ENCODE measurements around the gene HSCB. TPM values are rescaled to one million over a fixed set of nuclear protein-coding genes. Genes with fewer than 3 reads are reported as not detected.
"Not testable (repeated sequence)": the region's sequence is repeated elsewhere in the genome, so short reads cannot be mapped to it uniquely, and the experiment has no call there.

Gene HSCB, protein sequence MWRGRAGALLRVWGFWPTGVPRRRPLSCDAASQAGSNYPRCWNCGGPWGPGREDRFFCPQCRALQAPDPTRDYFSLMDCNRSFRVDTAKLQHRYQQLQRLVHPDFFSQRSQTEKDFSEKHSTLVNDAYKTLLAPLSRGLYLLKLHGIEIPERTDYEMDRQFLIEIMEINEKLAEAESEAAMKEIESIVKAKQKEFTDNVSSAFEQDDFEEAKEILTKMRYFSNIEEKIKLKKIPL
- 8.5 TPM for total RNA-seq

GRCh38 chr22:28741785-28742561 lies at the start of gene HSCB, which contains the start of gene CHEK2:
HSCB (plus strand) TSS chr22:28742039; CDS start chr22:28742096, 57 bp downstream.
CHEK2 (minus strand) TSS chr22:28741820; CDS start chr22:28734721, 7,099 bp downstream.
- peak; percentile 97 for DNase-seq

GRCh38 chr22:28693041-28693760 lies 48.6 kb upstream of the HSCB start:
- not testable (repeated sequence) for DNase-seq

DNA sequence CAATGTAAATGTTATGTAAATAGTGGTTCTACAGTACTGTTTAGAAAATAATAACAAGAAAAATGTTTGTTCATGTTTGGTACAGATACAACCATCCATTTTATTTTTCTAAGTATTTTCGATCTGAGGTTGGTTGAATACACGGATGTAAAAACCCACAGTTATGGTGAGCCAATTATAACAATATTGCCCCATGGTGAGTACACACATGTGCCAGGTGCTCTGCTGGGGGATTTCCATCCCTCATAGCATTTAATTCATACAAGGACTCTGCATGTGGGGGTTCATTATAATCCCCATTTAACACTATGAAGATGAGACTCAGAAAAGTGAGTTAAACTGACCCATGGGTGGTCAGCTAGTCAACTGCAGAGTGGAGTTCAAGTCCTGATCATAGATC lies 38.9 kb upstream of the HSCB start:
- no peak for DNase-seq

- no peak for DNase-seq
Observed at GRCh38 chr22:28703436-28703835, 38.4 kb upstream of the HSCB start.

DNA sequence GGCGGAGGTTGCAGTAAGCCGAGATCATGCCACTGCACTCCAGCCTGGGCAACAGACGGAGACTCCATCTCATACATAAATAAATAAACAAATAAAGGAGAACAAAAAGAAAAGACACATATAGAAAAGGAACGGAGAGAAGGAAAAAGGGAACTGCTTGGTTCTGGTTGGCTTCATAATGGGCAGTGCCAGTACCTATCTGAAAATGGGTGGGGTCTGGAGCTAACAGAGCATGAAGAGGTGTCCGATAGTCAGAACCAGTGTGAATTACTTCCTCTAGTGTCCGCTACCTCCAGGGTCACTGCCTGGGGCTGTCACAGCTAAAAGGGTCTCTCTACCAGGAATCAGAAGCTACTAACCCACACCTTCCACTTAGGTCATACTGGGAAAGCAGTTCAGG lies 35.0 kb upstream of the HSCB start:
- no peak for DNase-seq

GRCh38 chr22:28710107-28710506 lies 31.7 kb upstream of the HSCB start:
- no peak for DNase-seq

- peak; percentile 60 for DNase-seq
Observed at GRCh38 chr22:28710576-28711191, 31.2 kb upstream of the HSCB start.

DNA sequence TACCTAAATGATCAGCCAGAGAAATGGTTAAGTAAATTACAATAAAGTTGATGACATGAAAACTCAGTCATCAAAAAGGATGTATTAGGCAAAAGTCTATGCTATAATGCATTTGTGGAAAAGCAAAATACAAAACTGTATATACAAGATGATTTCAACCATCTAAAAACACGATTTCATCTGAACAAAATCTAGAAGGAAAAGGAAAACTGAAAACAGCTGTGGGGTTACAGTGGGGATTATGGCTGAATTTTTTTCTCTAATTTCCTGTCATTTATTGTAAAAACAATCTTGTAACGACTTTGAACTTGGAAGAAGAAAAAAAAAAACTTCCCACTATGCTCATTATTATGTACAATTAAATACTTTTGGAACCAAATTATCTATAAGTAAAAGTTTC lies 30.5 kb upstream of the HSCB start:
- DNase-seq = peak; percentile 38

DNA sequence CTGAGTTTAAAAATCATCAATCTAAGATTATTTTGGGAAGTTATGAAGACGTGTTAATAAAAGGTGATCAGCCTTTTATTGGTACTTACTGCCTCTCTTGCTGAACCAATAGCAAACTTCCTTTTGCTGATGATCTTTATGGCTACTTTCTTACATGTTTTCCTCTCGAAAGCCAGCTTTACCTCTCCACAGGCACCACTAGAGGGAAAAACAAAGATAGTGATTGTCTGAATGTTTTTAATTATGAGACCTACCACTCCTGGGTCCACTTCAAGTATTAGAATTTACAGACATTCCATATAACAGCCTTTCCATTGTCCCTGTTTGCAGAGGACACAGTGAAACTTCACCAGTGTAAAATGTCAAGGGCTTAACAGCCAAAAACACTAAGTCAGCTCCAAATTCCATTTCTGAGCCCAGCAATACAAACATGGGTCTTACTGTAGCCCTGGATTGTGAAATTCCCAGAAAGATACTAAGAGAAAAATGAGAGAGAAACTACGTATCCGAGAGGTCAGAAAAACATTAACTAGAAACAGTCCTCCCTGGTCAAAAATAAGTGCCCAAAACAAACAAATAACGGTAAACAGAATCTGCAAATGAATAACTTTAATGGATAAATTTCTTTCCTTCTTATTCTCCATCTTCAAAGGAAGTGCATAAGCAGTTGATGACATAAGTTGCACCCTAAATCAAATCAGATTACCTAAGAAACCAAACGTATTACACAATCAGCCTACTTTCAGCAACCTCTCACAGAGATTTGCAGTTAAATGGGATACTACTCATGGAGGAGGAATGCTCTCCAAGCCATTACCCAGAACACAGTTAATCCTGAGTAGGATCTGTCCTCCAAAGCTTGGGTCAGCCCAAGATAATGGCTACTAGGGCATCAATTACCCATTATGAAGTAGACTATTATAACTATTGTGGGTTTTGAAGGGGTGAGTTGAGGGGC lies 29.7 kb upstream of the HSCB start:
- DNase-seq = peak; percentile 55

- DNase-seq = no peak
Observed at GRCh38 chr22:28714043-28714628, 27.7 kb upstream of the HSCB start.

GRCh38 chr22:28715611-28716010 lies 26.2 kb upstream of the HSCB start:
- DNase-seq = no peak

DNA sequence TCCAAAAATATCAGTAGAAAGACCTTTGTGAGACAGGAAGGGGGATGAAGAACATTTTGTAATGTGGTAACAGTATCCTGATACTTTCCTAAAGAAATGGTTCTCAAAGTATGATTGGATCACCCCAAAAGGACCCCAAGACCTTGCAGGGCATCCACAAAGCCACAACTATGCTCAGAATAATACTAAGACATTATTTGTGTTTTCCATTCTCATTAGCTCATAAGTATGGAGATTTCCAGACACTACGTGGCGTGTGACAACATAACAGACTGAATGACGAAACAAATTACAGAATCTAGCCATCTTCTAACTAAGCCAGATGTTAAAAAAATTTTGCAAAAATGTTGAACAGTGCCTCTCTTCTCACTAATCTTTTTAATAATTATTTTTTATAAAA lies 25.2 kb upstream of the HSCB start:
- no peak for DNase-seq

GRCh38 chr22:28718044-28718443 lies 23.8 kb upstream of the HSCB start:
- DNase-seq = no peak

GRCh38 chr22:28728002-28728401 lies 13.8 kb upstream of the HSCB start:
- DNase-seq = no peak

DNA sequence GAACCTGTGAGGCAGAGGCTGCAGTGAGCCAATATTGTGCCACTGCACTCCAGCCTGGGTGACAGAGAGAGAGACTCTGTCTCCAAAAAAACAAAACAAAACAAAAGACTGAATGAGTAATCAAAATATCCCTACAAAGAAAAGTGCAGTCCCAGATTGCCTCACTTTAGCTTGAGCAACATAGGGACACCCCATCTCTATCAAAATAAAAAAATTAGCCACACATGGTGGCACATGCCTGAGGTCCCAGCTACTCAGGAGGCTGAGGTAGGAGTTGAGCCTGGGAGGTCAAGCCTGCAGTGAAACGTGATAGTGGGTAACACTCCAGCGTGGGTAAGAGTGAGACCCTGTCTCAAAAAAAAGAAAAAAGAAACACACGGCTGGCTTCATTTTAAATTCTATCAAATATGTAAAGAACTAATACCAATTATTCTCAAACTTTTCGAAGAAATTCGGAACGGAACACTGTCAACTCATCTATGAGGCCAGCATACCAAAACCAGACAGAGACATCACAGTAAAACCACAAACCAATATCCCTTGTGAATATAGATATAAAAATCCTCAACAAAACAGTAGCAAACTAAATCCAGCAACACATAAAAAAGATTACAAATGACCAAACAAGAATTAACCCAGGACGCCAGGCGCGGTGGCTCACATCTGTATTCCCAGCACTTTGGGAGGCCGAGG lies 13.1 kb upstream of the HSCB start:
- no peak for DNase-seq

DNA sequence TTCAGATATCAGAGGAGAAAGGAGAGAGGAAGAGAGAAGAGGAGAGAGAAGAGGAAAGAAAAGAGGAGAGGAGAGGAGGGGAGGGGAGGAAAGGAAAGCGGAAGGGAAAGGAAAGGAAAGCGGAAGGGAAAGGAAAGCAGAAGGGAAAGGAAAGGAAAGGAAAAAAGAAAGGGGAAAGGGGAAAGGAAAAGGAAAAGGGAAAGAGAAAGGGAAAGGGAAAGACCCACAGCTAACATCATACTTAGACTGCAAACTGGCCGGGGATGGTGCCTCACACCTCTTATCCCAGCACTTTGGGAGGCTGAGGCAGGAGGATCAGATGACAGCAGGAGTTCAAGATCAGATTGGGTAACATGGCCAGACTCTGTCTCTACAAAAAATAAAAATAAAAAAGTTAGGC lies 11.7 kb upstream of the HSCB start:
- no peak for DNase-seq

- no peak for DNase-seq
Observed at GRCh38 chr22:28734393-28734792, 7.4 kb upstream of the HSCB start.

DNA sequence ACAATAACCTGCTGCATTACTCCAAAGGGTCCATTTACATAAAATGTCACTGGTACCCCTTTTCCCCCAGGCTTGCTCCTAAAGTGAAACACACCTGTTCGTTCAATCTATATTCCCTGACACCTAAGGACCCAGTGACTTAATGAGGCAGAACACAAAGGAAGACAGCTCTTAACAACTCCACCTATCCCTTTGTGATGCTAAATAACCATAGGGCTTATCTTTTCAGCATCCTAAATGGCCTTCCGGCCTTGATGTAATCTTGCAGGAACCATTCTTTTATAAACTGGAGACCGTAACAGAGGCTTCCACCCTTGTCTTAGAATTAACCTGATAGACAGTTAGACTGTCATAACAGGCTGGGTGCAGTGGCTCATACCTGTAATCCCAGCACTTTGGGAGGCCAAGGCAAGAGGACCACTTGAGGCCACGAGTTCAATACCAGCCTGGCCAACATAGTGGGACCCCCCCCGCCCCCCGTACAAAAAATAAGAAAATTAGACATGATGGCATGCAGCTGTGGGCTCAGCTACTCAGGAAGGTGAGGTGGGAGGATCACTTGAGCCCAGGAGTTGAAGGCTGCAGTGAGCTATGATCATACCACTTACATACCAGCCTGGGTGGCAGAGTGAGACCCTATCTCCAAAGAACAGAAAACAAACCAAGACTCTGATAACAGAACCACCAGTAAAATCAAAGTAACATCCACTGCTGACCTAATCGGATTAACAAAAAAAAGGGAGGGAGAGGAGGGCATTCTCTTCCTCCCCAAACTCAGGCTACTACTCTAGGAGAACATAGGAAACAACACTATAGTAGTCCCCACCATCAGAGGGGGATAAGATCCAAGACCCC lies 5.3 kb upstream of the HSCB start:
- no peak for DNase-seq

GRCh38 chr22:28737701-28738100 lies 4.1 kb upstream of the HSCB start:
- no peak for DNase-seq
